Fibroblast of the aortic adventitia (primary cell): ENCODE data around the gene NME3. TPM values are rescaled to one million over a fixed set of nuclear protein-coding genes. Genes with fewer than 3 reads are reported as not detected.

Source experiments
- DNase-seq: peaks from one replicate; pipeline ENCODE4 v3.0.0-alpha.2; 2010; ENCODE audit warnings: low read depth
- H3K4me3 ChIP-seq: 2 replicates; pipeline ENCODE4 v1.5.1; 2011; ENCODE audit warnings: low read depth, mild to moderate bottlenecking, control low read depth, low read length, moderate library complexity
- total RNA-seq: library from RNA; depleted of rRNA; stranded (reverse); fragments of >200 nt; gene quantifications from 2 replicates; pipeline ENCODE4 v1.2.3, GENCODE V29; 2012; ENCODE audit warnings: low replicate concordance
- TF ChIP-seq, protein P1 (sequence below): IDR thresholded peaks from 2 replicates; pipeline ENCODE4 v1.5.1; 2011; ENCODE audit warnings: mild to moderate bottlenecking, low read length, control low read depth, inconsistent platforms; ENCODE audit not compliant: insufficient read depth

NME3 gene
- total RNA-seq, 1 donor = 27.1 TPM

DNA sequence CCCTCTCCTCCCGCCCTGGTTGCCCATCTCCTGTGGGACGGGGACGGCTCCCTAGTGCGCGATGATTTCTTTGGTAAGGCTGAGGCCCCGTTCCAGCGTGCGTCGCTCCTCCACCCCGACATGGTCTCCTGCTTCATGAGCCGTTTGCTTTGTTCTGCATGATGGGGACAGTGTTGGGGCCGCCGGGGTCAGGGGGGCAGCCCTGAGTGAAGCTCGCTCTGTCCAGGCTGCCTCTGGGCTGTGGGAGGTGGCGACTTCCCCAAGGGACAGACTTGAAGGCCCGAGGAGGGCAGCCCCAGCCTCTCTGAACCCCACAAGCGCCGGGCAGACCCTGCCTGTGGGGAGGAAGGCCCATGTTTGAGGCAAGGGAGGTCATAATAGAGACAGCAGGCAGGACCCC, 12.4 kb downstream of the NME3 start:
- no peak overlapping the region for H3K4me3 ChIP-seq

DNA sequence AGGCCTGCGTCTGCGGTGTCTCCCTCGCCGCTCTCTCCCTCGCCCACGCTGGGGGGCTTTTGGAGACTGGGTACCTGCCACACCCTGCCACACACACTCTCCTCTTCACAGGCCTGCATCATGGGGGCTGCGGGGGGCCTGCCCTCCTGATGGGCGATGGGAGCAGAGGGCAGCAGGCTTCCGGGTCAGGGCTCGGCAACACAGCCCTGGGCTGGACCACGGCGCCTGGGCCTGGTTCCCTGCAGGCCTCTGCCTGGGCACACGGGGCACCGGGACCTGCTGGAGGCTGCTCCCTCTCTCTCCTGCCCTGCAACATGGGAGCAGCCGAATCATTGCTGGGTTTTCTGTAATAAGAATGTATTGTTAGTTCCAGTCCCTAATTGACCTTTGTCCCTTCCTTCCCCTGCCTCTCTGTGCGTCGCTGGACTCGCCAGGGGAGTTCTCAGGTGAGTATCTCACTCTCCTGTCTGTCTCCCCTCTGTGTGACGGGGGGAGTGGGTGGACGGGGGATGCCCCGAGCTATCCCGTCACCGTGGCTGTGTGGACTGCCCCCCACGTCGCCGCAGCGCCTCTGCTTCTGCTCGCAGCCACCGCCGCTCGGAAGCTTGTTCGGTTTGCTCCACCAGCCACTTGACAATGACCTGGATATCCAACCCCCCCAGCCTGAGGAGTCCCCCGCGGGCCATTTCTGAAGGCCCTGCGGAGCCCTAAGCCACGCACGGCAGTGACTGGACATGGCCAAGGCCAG, 13.5 kb downstream of the NME3 start:
- TF ChIP-seq, protein P1, sequence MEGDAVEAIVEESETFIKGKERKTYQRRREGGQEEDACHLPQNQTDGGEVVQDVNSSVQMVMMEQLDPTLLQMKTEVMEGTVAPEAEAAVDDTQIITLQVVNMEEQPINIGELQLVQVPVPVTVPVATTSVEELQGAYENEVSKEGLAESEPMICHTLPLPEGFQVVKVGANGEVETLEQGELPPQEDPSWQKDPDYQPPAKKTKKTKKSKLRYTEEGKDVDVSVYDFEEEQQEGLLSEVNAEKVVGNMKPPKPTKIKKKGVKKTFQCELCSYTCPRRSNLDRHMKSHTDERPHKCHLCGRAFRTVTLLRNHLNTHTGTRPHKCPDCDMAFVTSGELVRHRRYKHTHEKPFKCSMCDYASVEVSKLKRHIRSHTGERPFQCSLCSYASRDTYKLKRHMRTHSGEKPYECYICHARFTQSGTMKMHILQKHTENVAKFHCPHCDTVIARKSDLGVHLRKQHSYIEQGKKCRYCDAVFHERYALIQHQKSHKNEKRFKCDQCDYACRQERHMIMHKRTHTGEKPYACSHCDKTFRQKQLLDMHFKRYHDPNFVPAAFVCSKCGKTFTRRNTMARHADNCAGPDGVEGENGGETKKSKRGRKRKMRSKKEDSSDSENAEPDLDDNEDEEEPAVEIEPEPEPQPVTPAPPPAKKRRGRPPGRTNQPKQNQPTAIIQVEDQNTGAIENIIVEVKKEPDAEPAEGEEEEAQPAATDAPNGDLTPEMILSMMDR = no peak
- H3K4me3 ChIP-seq = no peak overlapping the region
- no peak for DNase-seq

More for the DNA sequence above, 12.4 kb downstream of the NME3 start:
- DNase-seq = no peak
- TF ChIP-seq, protein P1 = no peak

DNA sequence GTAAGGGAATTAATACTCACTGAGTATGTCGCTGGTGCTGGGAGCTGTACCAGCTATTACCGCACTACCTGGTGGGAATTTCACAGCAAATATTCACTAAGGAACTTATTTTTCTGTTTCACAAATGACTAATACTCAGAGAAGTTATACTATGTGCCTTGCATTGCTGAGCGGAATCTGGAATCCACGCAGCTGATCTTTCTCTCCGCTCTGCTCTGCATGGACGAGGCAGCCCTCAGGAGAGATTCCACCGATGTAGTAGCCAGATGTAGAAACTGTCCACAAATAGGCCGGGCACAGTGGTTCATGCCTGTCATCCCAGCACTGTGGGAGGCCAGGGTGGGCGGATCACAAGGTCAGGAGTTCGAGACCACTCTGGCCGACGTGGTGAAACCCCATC, 17.1 kb downstream of the NME3 start:
- TF ChIP-seq, protein P1 = no peak
- DNase-seq = no peak
- H3K4me3 ChIP-seq = no peak overlapping the region

DNA sequence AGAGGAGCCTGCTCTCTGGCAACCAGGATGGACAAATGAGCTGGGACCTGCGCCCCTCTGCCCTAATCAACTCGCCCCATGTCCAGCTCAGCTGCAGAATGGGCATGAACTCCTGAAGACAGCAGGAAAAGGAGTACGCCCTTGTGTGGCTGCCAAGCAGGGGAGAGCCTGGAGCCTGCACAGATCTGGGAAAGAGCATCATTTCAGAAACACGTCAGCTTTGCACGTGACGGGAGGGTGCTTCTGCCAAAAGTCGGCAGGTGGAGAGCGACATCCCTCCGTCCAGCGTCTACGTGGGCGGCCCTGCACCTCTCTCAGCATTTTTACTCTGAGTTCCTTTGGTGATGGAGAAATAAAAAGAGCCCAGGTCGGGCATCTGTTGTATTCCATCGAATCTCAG, 18.5 kb downstream of the NME3 start:
- DNase-seq = no peak
- TF ChIP-seq, protein P1 = no peak
- no peak overlapping the region for H3K4me3 ChIP-seq

DNA sequence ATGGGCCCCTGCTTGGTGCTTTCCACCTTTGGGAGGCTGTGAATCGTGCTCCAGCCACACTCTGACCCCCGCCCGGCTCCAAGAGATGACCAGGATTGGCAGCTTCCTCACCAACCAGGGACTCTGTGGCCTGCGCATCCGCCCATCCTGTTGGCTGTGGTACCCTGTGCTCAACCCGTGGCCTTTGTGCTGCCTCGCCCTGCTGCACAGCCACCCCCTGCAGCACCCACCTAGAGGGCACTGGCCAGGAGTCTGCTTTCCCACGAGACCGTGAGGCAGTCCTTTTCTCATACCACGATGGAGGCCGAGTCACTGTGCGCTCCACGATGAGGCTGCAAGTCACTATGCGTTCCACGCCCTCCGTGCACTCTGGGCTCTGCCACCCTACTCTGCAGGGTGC, 19.4 kb downstream of the NME3 start:
- TF ChIP-seq, protein P1 = no peak
- H3K4me3 ChIP-seq = no peak overlapping the region
- DNase-seq = no peak

DNA sequence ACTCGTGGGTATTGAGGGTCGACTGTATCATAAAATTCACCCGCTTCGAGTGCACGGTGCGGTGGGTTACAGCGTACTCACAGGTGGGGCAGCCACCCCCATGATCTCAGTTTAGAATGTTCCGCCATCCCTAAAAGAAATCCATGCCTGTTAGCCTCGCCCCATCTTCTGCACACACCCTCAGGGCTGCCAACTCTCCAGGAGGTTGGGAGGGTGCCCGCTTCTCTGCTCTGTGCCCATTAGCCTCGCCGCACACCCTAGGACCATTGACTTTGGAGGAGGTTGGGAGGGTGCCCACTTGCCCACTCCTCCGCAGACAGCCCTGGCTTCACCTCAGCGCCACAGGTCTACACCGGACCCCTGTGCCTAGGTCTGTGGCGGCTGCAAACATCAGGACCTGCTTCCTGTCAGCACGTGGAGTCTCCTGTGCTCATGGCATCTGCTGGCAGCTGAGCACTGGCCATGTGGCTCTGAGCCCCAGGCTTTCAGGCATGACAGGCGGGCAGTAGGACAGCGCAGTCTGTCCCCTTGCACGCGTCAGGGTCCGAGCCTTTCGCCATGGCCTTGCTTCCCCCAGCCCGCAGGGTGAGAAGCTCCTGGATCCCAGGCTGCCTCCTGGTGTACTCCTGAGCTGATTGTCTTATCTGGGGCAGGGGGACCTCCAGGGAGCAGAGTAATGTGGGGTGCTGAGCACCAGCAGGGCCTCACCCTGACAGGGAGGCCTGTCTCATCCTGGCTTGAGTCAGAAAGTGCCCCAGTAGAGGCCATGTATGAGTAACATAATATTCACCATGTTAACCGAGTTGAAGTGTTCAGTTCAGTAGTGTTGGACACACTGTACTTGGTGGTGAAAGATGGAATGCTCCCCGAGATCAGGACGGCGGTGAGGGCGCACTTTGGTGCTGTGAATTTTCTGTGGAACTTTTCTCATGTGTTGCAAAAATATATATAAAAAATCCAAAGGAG, 21.9 kb downstream of the NME3 start:
- TF ChIP-seq, protein P1 = no peak
- H3K4me3 ChIP-seq = no peak overlapping the region
- no peak for DNase-seq
